ENCODE measurements around the gene OPA3.

Gene OPA3

DNA sequence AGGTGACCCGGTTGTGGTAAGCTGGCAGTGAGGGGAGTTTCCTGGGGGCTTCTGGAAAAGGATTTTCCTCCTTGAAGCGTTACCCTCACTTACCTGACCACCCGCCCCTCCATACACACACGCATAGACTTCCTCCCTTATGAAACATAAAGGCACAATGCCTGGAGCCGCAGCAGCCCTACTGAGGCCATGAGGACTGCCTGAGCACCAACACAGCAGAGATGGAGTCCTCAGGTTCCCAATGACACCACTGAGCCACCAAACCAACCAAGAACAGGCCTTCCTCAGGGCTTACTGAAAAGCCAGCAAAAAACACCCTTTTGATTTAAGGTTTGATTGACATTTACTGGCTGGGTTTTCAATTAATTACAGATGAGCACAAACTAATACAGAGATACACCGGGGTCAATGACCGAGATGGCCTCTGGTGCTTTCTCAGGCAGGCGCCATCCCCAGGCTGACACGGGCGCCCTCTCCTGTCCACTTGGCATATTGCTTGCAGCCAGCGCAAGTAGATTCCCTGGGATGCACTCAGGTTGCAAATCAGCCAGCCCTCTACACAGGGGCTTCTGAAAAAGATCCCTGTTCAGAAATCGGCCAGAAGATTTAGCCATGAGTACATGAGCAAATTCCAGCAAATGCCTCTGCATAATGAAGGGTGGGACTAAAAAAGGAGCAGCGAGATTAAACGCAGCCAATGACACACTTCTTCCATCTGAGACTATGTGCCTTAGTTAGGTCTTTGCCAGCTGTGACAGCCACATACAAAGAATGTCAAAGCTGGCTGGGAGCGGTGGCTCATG is 14.8 kb downstream of the OPA3 start:
- H3K27me3 ChIP-seq (ENCODE audit: control insufficient read depth in 5 of 5, insufficient read depth in 4 of 5, low read length in 5 of 5), result no peaks in the 10 kb centered on the region
- no peaks in the 10 kb centered on the region for H3K36me3 ChIP-seq (ENCODE audit: control insufficient read depth in 5 of 5, insufficient read depth in 5 of 5, low read length in 5 of 5)
- no peaks in the 10 kb centered on the region for H3K9me3 ChIP-seq (ENCODE audit: control insufficient read depth in 5 of 5, low read length in 5 of 5)
- H3K9ac ChIP-seq (ENCODE audit: low read length in 5 of 5), result no peak overlapping the region
- H3K4me3 ChIP-seq (ENCODE audit: low read depth in 1 of 5, low read length in 5 of 5), result no peak overlapping the region
- no peak overlapping the region for H3K27ac ChIP-seq (ENCODE audit: low read depth, low read length)
- H3K4me1 ChIP-seq (ENCODE audit: control insufficient read depth in 5 of 5, insufficient read depth in 5 of 5, low read length in 5 of 5), result peaks cover 0 to 3% (median 0%) of the 10 kb centered on the region in 5 donors

- Histone ChIP-seq H3K36me3 (ENCODE audit: control insufficient read depth in 5 of 5, insufficient read depth in 5 of 5, low read length in 5 of 5) (no peaks in the 10 kb centered on the region), H3K4me1 (ENCODE audit: control insufficient read depth in 5 of 5, insufficient read depth in 5 of 5, low read length in 5 of 5) (peaks cover 0 to 3% (median 0%) of the 10 kb centered on the region in 5 donors), H3K27me3 (ENCODE audit: control insufficient read depth in 5 of 5, insufficient read depth in 4 of 5, low read length in 5 of 5) (no peaks in the 10 kb centered on the region), H3K4me3 (ENCODE audit: low read depth in 1 of 5, low read length in 5 of 5) (no peak overlapping the region), H3K9ac (ENCODE audit: low read length in 5 of 5) (peak overlapping the region in 1 of 5 donors; percentile 35), H3K27ac (ENCODE audit: low read depth, low read length) (no peak overlapping the region), H3K9me3 (ENCODE audit: control insufficient read depth in 5 of 5, low read length in 5 of 5) (no peaks in the 10 kb centered on the region)
These were observed 15.9 kb downstream of the OPA3 start for GRCh38 chr19:45568732-45569131.

GRCh38 chr19:45567609-45568008 is 17.0 kb downstream of the OPA3 start:
- Histone ChIP-seq H3K4me3 (ENCODE audit: low read depth in 1 of 5, low read length in 5 of 5) (no peak overlapping the region), H3K27me3 (ENCODE audit: control insufficient read depth in 5 of 5, insufficient read depth in 4 of 5, low read length in 5 of 5) (no peaks in the 10 kb centered on the region), H3K9ac (ENCODE audit: low read length in 5 of 5) (no peak overlapping the region), H3K9me3 (ENCODE audit: control insufficient read depth in 5 of 5, low read length in 5 of 5) (no peaks in the 10 kb centered on the region), H3K36me3 (ENCODE audit: control insufficient read depth in 5 of 5, insufficient read depth in 5 of 5, low read length in 5 of 5) (no peaks in the 10 kb centered on the region), H3K27ac (ENCODE audit: low read depth, low read length) (no peak overlapping the region), H3K4me1 (ENCODE audit: control insufficient read depth in 5 of 5, insufficient read depth in 5 of 5, low read length in 5 of 5) (peaks cover 3 to 7% (median 4%) of the 10 kb centered on the region in 5 donors)

- H3K36me3 ChIP-seq (ENCODE audit: control insufficient read depth in 5 of 5, insufficient read depth in 5 of 5, low read length in 5 of 5), result no peaks in the 10 kb centered on the region
- no peak overlapping the region for H3K4me3 ChIP-seq (ENCODE audit: low read depth in 1 of 5, low read length in 5 of 5)
- H3K9me3 ChIP-seq (ENCODE audit: control insufficient read depth in 5 of 5, low read length in 5 of 5), result no peaks in the 10 kb centered on the region
- no peak overlapping the region for H3K9ac ChIP-seq (ENCODE audit: low read length in 5 of 5)
- no peaks in the 10 kb centered on the region for H3K27me3 ChIP-seq (ENCODE audit: control insufficient read depth in 5 of 5, insufficient read depth in 4 of 5, low read length in 5 of 5)
- H3K27ac ChIP-seq (ENCODE audit: low read depth, low read length), result no peak overlapping the region
- peaks cover 3 to 18% (median 5%) of the 10 kb centered on the region in 5 donors for H3K4me1 ChIP-seq (ENCODE audit: control insufficient read depth in 5 of 5, insufficient read depth in 5 of 5, low read length in 5 of 5)
These were observed 20.3 kb downstream of the OPA3 start for GRCh38 chr19:45564131-45564780.

GRCh38 chr19:45560686-45561085 is 23.9 kb downstream of the OPA3 start:
- Histone ChIP-seq H3K36me3 (ENCODE audit: control insufficient read depth in 5 of 5, insufficient read depth in 5 of 5, low read length in 5 of 5) (peaks cover 0 to 3% (median 0%) of the 10 kb centered on the region in 5 donors), H3K27ac (ENCODE audit: low read depth, low read length) (no peak overlapping the region), H3K9me3 (ENCODE audit: control insufficient read depth in 5 of 5, low read length in 5 of 5) (no peaks in the 10 kb centered on the region), H3K4me3 (ENCODE audit: low read depth in 1 of 5, low read length in 5 of 5) (no peak overlapping the region), H3K9ac (ENCODE audit: low read length in 5 of 5) (peak overlapping the region in 1 of 5 donors; percentile 37), H3K4me1 (ENCODE audit: control insufficient read depth in 5 of 5, insufficient read depth in 5 of 5, low read length in 5 of 5) (peaks cover 3 to 18% (median 5%) of the 10 kb centered on the region in 5 donors), H3K27me3 (ENCODE audit: control insufficient read depth in 5 of 5, insufficient read depth in 4 of 5, low read length in 5 of 5) (no peaks in the 10 kb centered on the region)

DNA sequence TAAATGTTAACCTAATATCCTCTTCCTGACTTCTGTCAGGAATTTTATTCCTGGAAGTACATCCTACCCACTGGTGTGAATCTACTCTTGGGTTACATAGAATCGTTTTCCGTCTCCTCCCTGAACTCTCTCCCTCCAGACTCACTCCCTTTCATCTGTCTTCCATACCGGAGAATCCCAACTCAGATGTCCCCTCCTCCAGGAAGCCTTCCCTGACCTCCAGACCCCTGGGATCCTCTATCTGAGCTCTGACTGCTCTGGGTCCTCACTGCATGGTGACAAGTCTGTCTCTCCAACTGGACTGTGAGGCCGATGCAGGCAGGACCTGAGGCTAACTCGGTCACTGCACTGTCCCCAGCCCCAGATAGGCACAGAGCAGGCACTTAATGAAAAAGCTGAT is 24.6 kb downstream of the OPA3 start:
- no peak overlapping the region for H3K27ac ChIP-seq (ENCODE audit: low read depth, low read length)
- H3K9ac ChIP-seq (ENCODE audit: low read length in 5 of 5), result peak overlapping the region in 1 of 5 donors; percentile 37
- peaks cover 0 to 3% (median 0%) of the 10 kb centered on the region in 5 donors for H3K36me3 ChIP-seq (ENCODE audit: control insufficient read depth in 5 of 5, insufficient read depth in 5 of 5, low read length in 5 of 5)
- H3K4me1 ChIP-seq (ENCODE audit: control insufficient read depth in 5 of 5, insufficient read depth in 5 of 5, low read length in 5 of 5), result peaks cover 3 to 18% (median 5%) of the 10 kb centered on the region in 5 donors
- H3K27me3 ChIP-seq (ENCODE audit: control insufficient read depth in 5 of 5, insufficient read depth in 4 of 5, low read length in 5 of 5), result no peaks in the 10 kb centered on the region
- no peak overlapping the region for H3K4me3 ChIP-seq (ENCODE audit: low read depth in 1 of 5, low read length in 5 of 5)
- H3K9me3 ChIP-seq (ENCODE audit: control insufficient read depth in 5 of 5, low read length in 5 of 5), result no peaks in the 10 kb centered on the region

- Histone ChIP-seq H3K9ac (ENCODE audit: low read length in 5 of 5) (no peak overlapping the region), H3K27ac (ENCODE audit: low read depth, low read length) (no peak overlapping the region), H3K36me3 (ENCODE audit: control insufficient read depth in 5 of 5, insufficient read depth in 5 of 5, low read length in 5 of 5) (peaks cover 0 to 9% (median under 1%) of the 10 kb centered on the region in 5 donors), H3K9me3 (ENCODE audit: control insufficient read depth in 5 of 5, low read length in 5 of 5) (no peaks in the 10 kb centered on the region), H3K4me3 (ENCODE audit: low read depth in 1 of 5, low read length in 5 of 5) (no peak overlapping the region), H3K4me1 (ENCODE audit: control insufficient read depth in 5 of 5, insufficient read depth in 5 of 5, low read length in 5 of 5) (peaks cover 3 to 18% (median 5%) of the 10 kb centered on the region in 5 donors), H3K27me3 (ENCODE audit: control insufficient read depth in 5 of 5, insufficient read depth in 4 of 5, low read length in 5 of 5) (no peaks in the 10 kb centered on the region)
These were observed 26.2 kb downstream of the OPA3 start for GRCh38 chr19:45558399-45558878.

- Histone ChIP-seq H3K9me3 (ENCODE audit: control insufficient read depth in 5 of 5, low read length in 5 of 5) (no peaks in the 10 kb centered on the region), H3K27ac (ENCODE audit: low read depth, low read length) (no peak overlapping the region), H3K4me3 (ENCODE audit: low read depth in 1 of 5, low read length in 5 of 5) (no peak overlapping the region), H3K9ac (ENCODE audit: low read length in 5 of 5) (no peak overlapping the region), H3K27me3 (ENCODE audit: control insufficient read depth in 5 of 5, insufficient read depth in 4 of 5, low read length in 5 of 5) (no peaks in the 10 kb centered on the region), H3K4me1 (ENCODE audit: control insufficient read depth in 5 of 5, insufficient read depth in 5 of 5, low read length in 5 of 5) (peaks cover 0 to 12% (median 0%) of the 10 kb centered on the region in 5 donors), H3K36me3 (ENCODE audit: control insufficient read depth in 5 of 5, insufficient read depth in 5 of 5, low read length in 5 of 5) (peaks cover 0 to 16% (median 7%) of the 10 kb centered on the region in 5 donors)
These were observed 27.8 kb downstream of the OPA3 start for GRCh38 chr19:45556835-45557234.

DNA sequence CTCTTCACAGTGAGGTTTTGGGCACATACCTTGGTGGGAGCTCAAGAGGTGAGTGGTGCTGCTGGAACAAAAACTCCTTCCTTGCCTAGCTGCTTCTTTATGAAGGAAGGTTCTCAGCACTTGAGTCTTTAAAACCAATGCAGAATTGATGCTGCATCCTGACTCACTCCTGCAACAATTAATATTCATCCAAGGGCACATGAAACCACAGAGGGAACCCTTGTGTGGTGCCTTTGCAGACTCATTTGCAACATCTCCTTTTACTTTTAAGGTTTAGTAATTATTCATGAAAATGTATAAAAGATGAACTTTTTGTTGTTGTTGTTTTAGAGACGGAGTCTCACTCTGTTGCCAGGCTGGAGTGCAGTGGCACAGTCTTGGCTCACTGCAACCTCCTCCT is 30.1 kb downstream of the OPA3 start:
- no peak overlapping the region for H3K9ac ChIP-seq (ENCODE audit: low read length in 5 of 5)
- no peak overlapping the region for H3K4me3 ChIP-seq (ENCODE audit: low read depth in 1 of 5, low read length in 5 of 5)

DNA sequence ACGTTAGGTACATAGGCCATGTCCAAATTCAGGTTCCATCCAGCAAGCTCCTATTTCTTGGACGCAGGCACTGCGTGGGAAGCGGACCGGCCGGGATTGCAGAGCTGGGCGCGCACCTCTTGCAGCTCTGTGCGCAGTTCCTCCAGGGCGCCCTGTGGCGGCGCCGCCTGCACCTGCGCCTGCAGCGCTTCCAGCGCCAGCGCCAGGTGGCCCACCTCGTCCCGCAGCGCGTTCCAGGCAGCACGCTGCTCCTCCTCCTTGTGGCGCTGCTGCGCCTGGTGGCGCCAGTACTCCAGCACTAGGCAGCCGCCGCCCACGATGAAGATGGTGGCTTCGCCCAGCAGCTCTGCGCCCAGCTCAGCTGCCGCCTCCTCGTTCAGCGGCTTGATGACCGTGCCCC is 31.1 kb downstream of the OPA3 start:
- Histone ChIP-seq H3K9me3 (ENCODE audit: control insufficient read depth in 5 of 5, low read length in 5 of 5) (no peaks in the 10 kb centered on the region), H3K4me3 (ENCODE audit: low read depth in 1 of 5, low read length in 5 of 5) (no peak overlapping the region), H3K27me3 (ENCODE audit: control insufficient read depth in 5 of 5, insufficient read depth in 4 of 5, low read length in 5 of 5) (no peaks in the 10 kb centered on the region), H3K27ac (ENCODE audit: low read depth, low read length) (no peak overlapping the region), H3K36me3 (ENCODE audit: control insufficient read depth in 5 of 5, insufficient read depth in 5 of 5, low read length in 5 of 5) (peaks cover 0 to 16% (median 7%) of the 10 kb centered on the region in 5 donors), H3K4me1 (ENCODE audit: control insufficient read depth in 5 of 5, insufficient read depth in 5 of 5, low read length in 5 of 5) (no peaks in the 10 kb centered on the region), H3K9ac (ENCODE audit: low read length in 5 of 5) (no peak overlapping the region)

More for the DNA sequence above, 30.1 kb downstream of the OPA3 start:
- Histone ChIP-seq H3K27ac (ENCODE audit: low read depth, low read length) (no peak overlapping the region), H3K36me3 (ENCODE audit: control insufficient read depth in 5 of 5, insufficient read depth in 5 of 5, low read length in 5 of 5) (peaks cover 0 to 16% (median 7%) of the 10 kb centered on the region in 5 donors), H3K4me1 (ENCODE audit: control insufficient read depth in 5 of 5, insufficient read depth in 5 of 5, low read length in 5 of 5) (no peaks in the 10 kb centered on the region), H3K9me3 (ENCODE audit: control insufficient read depth in 5 of 5, low read length in 5 of 5) (no peaks in the 10 kb centered on the region), H3K27me3 (ENCODE audit: control insufficient read depth in 5 of 5, insufficient read depth in 4 of 5, low read length in 5 of 5) (no peaks in the 10 kb centered on the region)
